ENCODE data around the gene DNAJC17. TPM values are rescaled to one million over a fixed set of nuclear protein-coding genes. Genes with fewer than 3 reads are reported as not detected.

Gene DNAJC17
- total RNA-seq, 2 experiments from 2014 or later: 42.2 to 44.3 TPM

DNA sequence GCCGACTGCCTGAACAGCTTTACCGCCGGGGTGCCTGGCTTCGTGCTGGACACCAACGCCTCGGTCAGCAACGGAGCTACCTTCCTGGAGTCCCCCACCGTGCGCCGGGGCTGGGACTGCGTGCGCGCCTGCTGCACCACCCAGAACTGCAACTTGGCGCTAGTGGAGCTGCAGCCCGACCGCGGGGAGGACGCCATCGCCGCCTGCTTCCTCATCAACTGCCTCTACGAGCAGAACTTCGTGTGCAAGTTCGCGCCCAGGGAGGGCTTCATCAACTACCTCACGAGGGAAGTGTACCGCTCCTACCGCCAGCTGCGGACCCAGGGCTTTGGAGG, 37.4 kb upstream of the DNAJC17 start:
- peak; percentile 42 for DNase-seq
- Mint-ChIP-seq H3K9me3 (no peaks in the 10 kb centered on the region), H3K36me3 (ENCODE audit: low read depth) (no peaks in the 10 kb centered on the region), H3K4me1 (peaks cover 31% of the 10 kb centered on the region), H3K27ac (peak overlapping the region; percentile 56), H3K4me3 (peak overlapping the region; percentile 76), H3K27me3 (peaks cover 30% of the 10 kb centered on the region)
- ChIA-PET POLR2A (interaction anchor here (0.7 kb wide), 1 partner anchor 54 kb away, joined by 3 read pairs; no protein-coding TSS in a partner anchor), CTCF (interaction anchor here (0.6 to 3.9 kb wide), 7 partner anchors 13 to 165 kb away, joined by 3 to 34 read pairs (median 3); partner anchors contain the start of genes PPP1R14D and VPS18)

- H3K4me3 Mint-ChIP-seq: peak within 1 kb of the TSS; percentile 76
- POLR2A ChIA-PET: no interaction called here
- H3K4me1 Mint-ChIP-seq: peaks cover 31% of the 10 kb centered on the region
- H3K27me3 Mint-ChIP-seq: peaks cover 30% of the 10 kb centered on the region
- H3K9me3 Mint-ChIP-seq: no peaks in the 10 kb centered on the region
- CTCF ChIA-PET: interaction anchor here (0.6 to 3.9 kb wide), 8 partner anchors 13 to 394 kb away, joined by 3 to 34 read pairs (median 3); partner anchors contain the start of genes PPP1R14D and VPS18
- H3K36me3 Mint-ChIP-seq (ENCODE audit: low read depth): no peaks in the 10 kb centered on the region
- peak within 1 kb of the TSS; percentile 56 for H3K27ac Mint-ChIP-seq
- peak; percentile 29 for DNase-seq
Measured at GRCh38 chr15:40843885-40844695, 36.8 kb upstream of the DNAJC17 start, which contains the start of gene SPINT1. Gene SPINT1 (plus strand): TSS chr15:40844048. CDS start chr15:40844555, 507 bp downstream.

GRCh38 chr15:40843261-40843884, 36.1 kb upstream of the DNAJC17 start:
- no peaks in the 10 kb centered on the region for H3K9me3 Mint-ChIP-seq

DNA sequence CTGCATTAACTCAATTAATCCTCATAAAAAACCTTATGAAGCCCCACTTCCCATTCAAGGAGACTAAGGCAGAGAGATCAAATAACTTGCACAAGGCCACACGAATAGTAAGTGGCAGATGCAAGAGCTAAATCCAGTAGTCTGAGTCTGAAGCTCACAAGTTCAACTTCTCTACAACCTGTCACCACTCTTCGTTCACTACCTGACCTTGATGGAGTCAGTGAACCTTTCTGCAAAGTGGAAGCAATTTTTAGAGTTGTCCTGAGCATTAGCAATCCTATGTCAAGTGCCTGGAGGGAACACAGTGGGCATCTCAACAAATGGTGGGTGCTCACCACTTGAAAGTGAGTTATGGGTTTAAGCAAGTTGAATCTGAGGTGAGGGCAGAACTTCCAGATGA, 34.5 kb upstream of the DNAJC17 start:
- ChIA-PET POLR2A (no interaction called here), CTCF (interaction anchor here (1.8 kb wide), 1 partner anchor 16 kb away, joined by 5 read pairs; no protein-coding TSS in a partner anchor)
- no peaks in the 10 kb centered on the region for H3K9me3 Mint-ChIP-seq
- no peak overlapping the region for H3K27ac Mint-ChIP-seq
- H3K4me3 Mint-ChIP-seq: no peak overlapping the region
- H3K4me1 Mint-ChIP-seq: peaks cover 18% of the 10 kb centered on the region
- peaks cover 30% of the 10 kb centered on the region for H3K27me3 Mint-ChIP-seq
- no peak for DNase-seq
- H3K36me3 Mint-ChIP-seq (ENCODE audit: low read depth): no peaks in the 10 kb centered on the region

More at GRCh38 chr15:40843261-40843884, 36.1 kb upstream of the DNAJC17 start:
- no peak overlapping the region for H3K27ac Mint-ChIP-seq
- peaks cover 30% of the 10 kb centered on the region for H3K27me3 Mint-ChIP-seq
- H3K4me3 Mint-ChIP-seq: peak overlapping the region; percentile 66
- no peaks in the 10 kb centered on the region for H3K36me3 Mint-ChIP-seq (ENCODE audit: low read depth)
- H3K4me1 Mint-ChIP-seq: peaks cover 31% of the 10 kb centered on the region
- CTCF ChIA-PET: interaction anchor here (0.6 to 3.9 kb wide), 7 partner anchors 14 to 737 kb away, joined by 3 to 34 read pairs (median 3); partner anchors contain the start of genes PPP1R14D and VPS18
- no peak for DNase-seq
- POLR2A ChIA-PET: no interaction called here

- Mint-ChIP-seq H3K4me1 (peaks cover 4% of the 10 kb centered on the region), H3K4me3 (no peak overlapping the region), H3K27ac (no peak overlapping the region), H3K9me3 (no peaks in the 10 kb centered on the region), H3K27me3 (peaks cover 26% of the 10 kb centered on the region), H3K36me3 (ENCODE audit: low read depth) (no peaks in the 10 kb centered on the region)
- ChIA-PET POLR2A (no interaction called here), CTCF (interaction anchor here (0.7 to 3.2 kb wide), 7 partner anchors 9 to 392 kb away, joined by 3 to 10 read pairs (median 4); partner anchors contain the start of genes DNAJC17, EXD1, PPP1R14D and ZFYVE19)
- no peak for DNase-seq
Measured at GRCh38 chr15:40838756-40839155, 31.5 kb upstream of the DNAJC17 start.

DNA sequence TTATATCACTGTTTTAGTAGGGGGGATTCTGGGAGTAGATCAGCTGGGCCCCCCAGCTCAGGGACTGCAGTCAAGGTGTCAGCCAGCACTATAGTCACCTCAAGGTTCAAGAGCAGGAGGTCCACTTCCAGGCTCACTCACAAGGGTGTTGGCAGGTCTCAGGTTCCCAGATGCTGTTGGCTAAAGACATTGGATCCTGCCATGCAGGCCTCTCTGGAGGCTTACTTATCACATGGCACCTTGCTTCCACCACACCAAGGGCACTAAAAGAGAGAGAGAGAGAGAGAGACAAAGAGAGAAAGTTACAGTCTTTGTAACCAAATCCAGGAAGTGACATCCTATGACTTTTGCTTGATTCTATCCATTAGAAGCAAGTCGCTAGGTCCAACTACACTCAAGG, 28.7 kb upstream of the DNAJC17 start:
- H3K9me3 Mint-ChIP-seq: no peaks in the 10 kb centered on the region
- H3K4me3 Mint-ChIP-seq: no peak overlapping the region
- no peaks in the 10 kb centered on the region for H3K4me1 Mint-ChIP-seq
- ChIA-PET CTCF (no interaction called here), POLR2A (no interaction called here)
- no peaks in the 10 kb centered on the region for H3K36me3 Mint-ChIP-seq (ENCODE audit: low read depth)
- H3K27me3 Mint-ChIP-seq: peaks cover 4% of the 10 kb centered on the region
- no peak for DNase-seq
- H3K27ac Mint-ChIP-seq: no peak overlapping the region

GRCh38 chr15:40832903-40833302, 25.6 kb upstream of the DNAJC17 start:
- H3K4me1 Mint-ChIP-seq: no peaks in the 10 kb centered on the region
- POLR2A ChIA-PET: no interaction called here
- no peak overlapping the region for H3K27ac Mint-ChIP-seq
- no peaks in the 10 kb centered on the region for H3K9me3 Mint-ChIP-seq
- no peaks in the 10 kb centered on the region for H3K36me3 Mint-ChIP-seq (ENCODE audit: low read depth)
- CTCF ChIA-PET: no interaction called here
- peaks cover under 1% of the 10 kb centered on the region for H3K27me3 Mint-ChIP-seq
- H3K4me3 Mint-ChIP-seq: no peak overlapping the region
- DNase-seq: no peak

DNA sequence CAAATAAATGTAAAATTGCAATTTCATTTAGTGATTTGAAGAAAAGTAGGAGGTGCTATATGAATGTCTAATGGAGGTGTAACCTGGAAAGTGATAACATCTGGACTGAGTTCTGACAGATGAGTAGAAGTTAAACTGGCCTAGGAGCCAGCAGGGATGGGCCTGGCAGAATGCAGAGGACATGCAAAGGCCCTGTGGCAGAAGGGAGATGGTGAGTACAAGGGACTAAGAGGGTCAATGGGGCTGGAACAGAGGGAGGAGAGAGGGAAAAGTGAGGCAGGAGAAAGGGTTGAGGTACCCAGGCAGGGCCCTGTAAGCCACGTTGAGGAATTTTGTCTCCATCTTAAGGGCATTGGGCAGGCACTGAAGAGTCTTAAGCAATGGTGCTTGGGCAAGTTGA, 24.6 kb upstream of the DNAJC17 start:
- Mint-ChIP-seq H3K4me1 (no peaks in the 10 kb centered on the region), H3K36me3 (ENCODE audit: low read depth) (no peaks in the 10 kb centered on the region), H3K9me3 (no peaks in the 10 kb centered on the region), H3K4me3 (no peak overlapping the region), H3K27me3 (peaks cover 3% of the 10 kb centered on the region), H3K27ac (no peak overlapping the region)
- no peak for DNase-seq
- ChIA-PET POLR2A (no interaction called here), CTCF (no interaction called here)

DNA sequence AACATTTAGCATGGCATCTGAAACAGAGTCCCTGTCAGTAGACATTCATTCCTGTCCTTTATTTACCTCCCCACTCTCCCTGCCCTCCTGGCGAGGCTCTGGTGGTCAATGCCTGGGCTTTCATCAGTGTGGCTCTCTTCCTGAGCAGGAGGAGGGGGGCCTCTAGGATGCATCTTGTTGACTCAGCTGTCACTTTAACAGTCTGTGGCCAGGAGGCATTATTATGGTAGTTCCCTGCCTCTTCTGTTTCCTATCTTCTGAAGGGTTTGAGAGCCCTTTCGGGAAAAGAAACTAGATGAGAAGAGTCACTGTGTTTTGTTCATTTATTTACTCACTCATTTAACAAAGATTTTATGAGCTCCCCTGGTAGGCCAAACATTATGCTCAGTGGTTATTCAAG, 23.6 kb upstream of the DNAJC17 start:
- Mint-ChIP-seq H3K36me3 (ENCODE audit: low read depth) (no peaks in the 10 kb centered on the region), H3K4me3 (no peak overlapping the region), H3K27ac (no peak overlapping the region), H3K4me1 (no peaks in the 10 kb centered on the region), H3K9me3 (no peaks in the 10 kb centered on the region), H3K27me3 (peaks cover 5% of the 10 kb centered on the region)
- POLR2A ChIA-PET: no interaction called here
- DNase-seq: no peak
- CTCF ChIA-PET: interaction anchor here (1.6 kb wide), 1 partner anchor 15 kb away, joined by 4 read pairs; no protein-coding TSS in a partner anchor

DNA sequence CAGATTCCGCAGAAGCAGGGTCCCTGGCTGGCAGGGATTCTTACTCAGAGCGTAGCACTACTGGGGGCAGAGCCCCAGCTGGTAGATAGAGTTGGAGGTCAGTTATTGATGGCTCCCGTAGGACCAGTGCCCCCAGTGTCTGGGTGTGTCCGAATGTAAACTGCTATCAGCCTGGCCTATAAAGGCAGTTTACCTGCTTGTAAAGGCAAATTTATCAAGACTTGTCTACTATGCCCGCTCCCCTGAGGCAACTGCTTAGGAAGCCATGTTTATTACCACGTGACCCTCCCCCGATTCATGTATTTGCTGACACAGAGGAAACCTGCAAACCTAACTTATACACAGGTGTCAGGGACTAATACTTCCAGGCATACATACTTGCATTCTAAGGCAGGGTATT, 21.8 kb upstream of the DNAJC17 start:
- Mint-ChIP-seq H3K4me3 (no peak overlapping the region), H3K27ac (no peak overlapping the region), H3K36me3 (ENCODE audit: low read depth) (no peaks in the 10 kb centered on the region), H3K9me3 (no peaks in the 10 kb centered on the region), H3K4me1 (no peaks in the 10 kb centered on the region), H3K27me3 (peaks cover 7% of the 10 kb centered on the region)
- ChIA-PET POLR2A (no interaction called here), CTCF (interaction anchor here (0.9 to 1.1 kb wide), 2 partner anchors 15 to 81 kb away, joined by 3 read pairs; partner anchors contain the start of gene SPINT1)
- no peak for DNase-seq

DNA sequence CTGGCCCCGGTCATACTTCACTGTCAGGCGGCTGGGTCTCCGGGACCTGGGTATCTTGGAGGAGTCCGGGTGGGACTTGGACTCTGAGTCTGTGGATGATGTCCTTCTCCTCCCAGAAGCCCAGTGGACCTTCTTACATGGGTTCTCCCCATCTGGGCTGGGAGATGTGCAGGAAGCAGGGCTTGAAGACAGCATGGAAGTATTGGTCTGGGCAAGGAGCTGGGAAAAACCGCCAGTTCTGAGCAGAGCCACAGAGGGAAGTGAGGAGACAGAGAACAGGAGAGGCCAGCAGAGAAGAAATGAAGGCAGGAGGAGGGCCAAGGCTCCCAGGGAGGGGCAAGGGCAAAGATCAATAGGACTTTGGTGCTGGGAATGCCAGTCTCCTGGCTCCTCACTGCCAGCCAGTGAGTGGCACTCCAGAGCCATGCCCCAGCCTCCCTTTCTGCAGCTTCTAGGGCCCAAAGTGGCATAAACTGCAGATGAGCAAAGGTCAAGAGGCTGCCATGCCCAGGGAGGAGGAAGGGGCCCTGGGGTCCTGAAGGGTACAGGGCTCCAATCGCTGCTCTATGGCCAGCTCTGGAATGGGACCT, 21.3 kb upstream of the DNAJC17 start, which contains the start of gene PPP1R14D:
TSS of gene PPP1R14D (minus strand) at position 262 of the 590 bp plus-strand sequence. CDS start at position 195, 67 bp downstream.
- Mint-ChIP-seq H3K9me3 (no peaks in the 10 kb centered on the region), H3K4me1 (no peaks in the 10 kb centered on the region), H3K27ac (no peak within 1 kb of the TSS), H3K27me3 (peaks cover 8% of the 10 kb centered on the region), H3K36me3 (ENCODE audit: low read depth) (no peaks in the 10 kb centered on the region), H3K4me3 (no peak within 1 kb of the TSS)
- DNase-seq: no peak
- ChIA-PET CTCF (interaction anchor here (0.9 to 1.1 kb wide), 3 partner anchors 10 to 81 kb away, joined by 3 to 4 read pairs (median 3); partner anchors contain the start of gene SPINT1), POLR2A (no interaction called here)

DNA sequence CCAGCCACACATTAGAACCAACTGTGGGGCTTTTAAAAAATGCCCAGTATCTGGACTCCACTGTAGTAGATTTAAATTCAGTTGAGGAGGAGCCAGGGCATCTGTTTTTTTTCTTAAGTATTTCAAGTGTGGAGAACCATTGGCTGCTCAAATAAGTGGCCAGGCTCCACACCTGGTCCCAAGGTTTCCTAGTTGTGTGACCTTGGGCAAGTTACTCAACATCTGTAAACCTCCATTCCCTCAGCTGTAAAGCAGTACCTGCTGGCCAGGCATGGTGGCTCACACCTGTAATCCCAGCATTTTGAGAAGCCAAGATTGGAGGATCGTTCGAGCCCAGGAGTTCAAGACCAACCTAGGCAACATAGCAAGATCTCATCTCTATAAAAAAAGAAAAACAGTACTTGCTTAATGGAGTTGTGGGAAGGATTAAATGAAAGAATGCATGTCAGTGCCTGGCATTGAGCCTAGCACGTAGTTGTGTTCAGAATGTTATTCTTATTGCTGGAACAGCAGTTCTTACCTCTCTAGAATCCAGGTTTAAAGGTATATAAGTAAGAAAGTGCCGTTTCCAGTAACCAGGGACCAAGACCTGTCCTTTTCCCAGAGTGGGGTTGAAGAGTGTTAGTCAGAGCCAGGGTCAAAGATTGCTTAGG, 19.3 kb upstream of the DNAJC17 start:
- ChIA-PET CTCF (no interaction called here), POLR2A (no interaction called here)
- DNase-seq: no peak
- Mint-ChIP-seq H3K4me3 (no peak overlapping the region), H3K4me1 (no peaks in the 10 kb centered on the region), H3K9me3 (no peaks in the 10 kb centered on the region), H3K27ac (no peak overlapping the region), H3K27me3 (peaks cover 8% of the 10 kb centered on the region), H3K36me3 (ENCODE audit: low read depth) (no peaks in the 10 kb centered on the region)

Data from activated CD4-positive, alpha-beta T cell treated with anti-CD3 and anti-CD28 coated beads, Interleukin-2, amount 10 ng/mL, durations not matched to agents 7 days and 5 days (primary cell).